GM12872 (cell line): Measurements from ENCODE around the gene SFN.

Experiments used
- TF ChIP-seq, protein P1 (sequence below): IDR thresholded peaks from 3 replicates; pipeline ENCODE4 v1.5.1; 2011; ENCODE audit warnings: low read depth, mild to moderate bottlenecking, low read length, moderate library complexity; ENCODE audit not compliant: insufficient read depth

The SFN gene

DNA sequence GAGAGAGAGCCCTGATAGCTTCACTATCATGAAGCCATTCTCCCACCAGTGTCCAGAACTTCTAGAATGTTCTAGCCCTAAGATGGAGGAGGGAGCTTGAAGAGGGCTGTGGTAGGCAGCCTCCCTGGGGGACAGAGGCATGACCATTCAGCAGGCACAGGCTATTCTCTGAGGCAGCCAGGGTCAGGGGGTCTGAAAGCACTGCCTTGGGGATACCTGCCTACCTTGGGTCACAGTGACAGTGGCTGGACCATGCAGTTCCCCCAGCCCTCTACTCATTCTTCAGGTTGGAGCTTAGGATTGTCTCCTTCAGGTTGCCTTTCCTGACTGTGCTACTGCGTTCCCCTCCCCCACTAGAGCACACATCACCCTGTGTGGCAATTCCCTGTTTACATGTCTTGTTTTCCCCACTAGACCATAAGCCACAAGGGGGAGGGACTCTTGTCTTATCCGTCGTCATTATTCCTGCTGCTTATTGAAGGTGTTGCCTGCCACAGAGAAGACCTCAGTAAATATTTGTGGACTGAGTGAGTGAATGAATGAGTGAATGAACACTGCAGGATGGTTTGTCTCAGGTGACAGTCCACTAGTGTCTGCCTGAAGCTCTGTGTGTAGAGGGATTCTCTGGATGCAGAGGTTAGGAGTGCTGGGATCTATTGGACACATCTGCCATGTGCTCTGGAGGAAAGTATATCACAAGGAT, 31.3 kb upstream of the SFN start:
- TF ChIP-seq, protein P1, sequence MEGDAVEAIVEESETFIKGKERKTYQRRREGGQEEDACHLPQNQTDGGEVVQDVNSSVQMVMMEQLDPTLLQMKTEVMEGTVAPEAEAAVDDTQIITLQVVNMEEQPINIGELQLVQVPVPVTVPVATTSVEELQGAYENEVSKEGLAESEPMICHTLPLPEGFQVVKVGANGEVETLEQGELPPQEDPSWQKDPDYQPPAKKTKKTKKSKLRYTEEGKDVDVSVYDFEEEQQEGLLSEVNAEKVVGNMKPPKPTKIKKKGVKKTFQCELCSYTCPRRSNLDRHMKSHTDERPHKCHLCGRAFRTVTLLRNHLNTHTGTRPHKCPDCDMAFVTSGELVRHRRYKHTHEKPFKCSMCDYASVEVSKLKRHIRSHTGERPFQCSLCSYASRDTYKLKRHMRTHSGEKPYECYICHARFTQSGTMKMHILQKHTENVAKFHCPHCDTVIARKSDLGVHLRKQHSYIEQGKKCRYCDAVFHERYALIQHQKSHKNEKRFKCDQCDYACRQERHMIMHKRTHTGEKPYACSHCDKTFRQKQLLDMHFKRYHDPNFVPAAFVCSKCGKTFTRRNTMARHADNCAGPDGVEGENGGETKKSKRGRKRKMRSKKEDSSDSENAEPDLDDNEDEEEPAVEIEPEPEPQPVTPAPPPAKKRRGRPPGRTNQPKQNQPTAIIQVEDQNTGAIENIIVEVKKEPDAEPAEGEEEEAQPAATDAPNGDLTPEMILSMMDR: no peak

DNA sequence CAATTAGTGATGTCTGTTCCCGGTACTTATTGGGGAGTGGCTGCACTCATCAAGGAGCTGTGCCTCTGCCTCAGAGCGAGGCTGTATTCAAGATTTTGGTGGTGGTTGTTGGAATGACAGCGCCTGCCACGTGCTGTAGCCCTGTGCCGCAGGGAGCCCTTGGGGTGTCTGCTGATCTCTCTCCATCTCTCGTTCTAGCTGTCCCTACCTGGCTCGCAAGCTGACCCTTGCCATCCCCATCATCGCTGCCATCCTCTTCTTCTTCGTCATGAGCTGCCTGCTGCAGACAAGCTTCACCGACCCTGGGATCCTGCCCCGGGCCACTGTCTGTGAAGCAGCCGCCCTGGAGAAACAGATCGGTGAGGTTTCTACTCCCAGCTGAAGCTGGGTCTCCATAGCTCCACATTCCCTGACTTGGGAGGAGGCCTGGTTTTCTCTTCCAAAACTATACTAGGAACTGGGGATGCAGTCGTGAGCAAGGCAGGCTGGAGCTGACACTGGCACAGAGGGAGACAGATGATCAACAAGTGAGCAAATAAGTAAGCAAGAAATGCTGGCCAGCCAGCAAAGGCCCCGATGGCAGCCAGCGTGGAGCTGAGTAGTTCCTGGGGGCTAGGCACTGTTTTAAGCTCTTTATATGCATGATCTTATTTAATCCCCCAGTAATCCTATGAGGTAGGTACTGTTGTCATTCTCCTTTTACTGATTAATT, 30.5 kb upstream of the SFN start:
- TF ChIP-seq, protein P1: no peak

DNA sequence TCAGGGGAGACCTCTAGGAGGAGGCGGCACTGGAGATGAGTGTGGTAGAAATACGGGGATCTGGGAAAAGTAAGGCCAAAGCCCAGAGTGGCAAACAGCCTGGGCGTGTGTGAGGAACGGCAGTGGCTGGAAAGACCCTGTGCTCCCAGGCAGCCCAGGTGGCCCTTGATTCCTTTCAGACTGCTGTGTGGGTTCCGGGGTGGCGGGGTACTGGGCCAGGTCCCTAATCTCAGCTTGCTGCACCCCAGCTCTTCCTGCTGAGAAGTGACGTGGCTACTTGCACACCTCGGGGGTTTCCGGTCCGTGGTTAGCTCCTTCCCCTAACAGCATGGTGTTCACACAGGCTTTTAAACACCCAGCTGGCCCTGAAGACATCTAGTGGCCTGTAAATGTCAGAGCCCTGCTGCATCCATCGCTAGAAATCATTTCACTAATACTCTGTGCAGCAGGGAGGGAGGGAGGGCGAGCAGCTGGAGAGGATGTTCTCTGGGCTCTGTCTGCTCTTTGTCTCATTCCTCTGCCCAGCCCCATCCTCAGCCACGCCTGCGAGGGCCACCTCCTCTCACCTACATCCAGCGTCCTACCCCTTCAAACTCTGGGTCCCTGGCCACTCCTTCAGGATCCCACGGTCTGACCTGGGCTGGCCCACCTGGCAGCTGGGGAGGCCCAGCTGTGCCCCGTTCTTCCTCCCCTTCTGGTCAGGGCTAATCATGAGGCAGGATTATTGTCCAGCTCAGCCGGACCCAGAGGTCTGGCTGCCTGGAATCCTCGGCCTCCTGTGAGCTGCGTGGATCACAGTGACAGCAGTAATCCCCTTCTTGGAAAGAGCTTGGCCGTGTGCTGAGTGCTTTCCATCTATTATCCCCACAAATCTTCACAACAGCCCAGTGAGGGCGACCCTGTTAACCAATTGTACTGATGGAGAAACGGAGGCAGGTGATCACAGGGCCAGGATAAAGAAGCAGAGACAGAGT, 29.2 kb upstream of the SFN start:
- TF ChIP-seq, protein P1: no peak; the same call in 2 of the 3 replicates

DNA sequence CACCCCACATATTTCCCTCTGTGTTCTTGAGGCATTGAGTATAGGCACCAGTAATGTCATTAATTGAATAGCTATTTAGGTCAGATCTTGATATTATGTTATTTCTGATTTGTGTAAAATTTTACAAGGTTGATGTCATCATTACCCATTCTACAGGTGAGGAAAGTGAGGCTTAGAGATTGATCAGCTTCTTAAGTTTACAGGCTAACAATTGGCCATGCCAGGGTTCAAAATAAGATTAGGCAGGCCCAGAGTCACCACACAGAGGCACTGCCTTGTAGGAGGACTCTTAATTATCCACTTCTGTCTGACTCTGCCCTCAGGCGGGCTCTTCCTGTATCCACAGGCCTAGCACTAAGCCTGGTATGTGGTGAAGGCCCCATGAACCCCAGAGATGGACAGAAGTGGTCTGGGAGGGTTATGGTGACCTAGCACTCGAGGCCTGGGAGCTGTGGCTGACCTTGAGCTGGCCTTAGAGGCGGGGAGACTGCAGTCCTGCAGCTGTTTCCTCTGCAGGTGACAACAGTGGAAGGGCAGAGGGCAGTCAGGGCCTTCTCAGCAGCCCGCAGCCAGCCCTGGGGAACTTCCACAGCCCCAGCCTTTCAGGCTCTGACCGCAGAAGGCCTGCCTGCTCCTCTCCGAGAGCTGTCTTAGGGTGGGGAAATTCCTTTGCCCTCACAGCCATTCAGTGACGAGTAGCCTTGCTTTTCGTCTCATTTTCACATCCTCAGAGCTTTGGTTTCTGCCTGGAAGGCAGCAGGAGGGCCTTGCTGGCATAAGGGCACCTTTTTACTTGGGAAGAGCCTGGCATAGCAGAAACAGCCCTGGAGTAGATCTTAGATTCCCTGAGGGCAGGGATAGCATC, 24.2 kb upstream of the SFN start:
- TF ChIP-seq, protein P1: no peak; the same call in 2 of the 3 replicates

DNA sequence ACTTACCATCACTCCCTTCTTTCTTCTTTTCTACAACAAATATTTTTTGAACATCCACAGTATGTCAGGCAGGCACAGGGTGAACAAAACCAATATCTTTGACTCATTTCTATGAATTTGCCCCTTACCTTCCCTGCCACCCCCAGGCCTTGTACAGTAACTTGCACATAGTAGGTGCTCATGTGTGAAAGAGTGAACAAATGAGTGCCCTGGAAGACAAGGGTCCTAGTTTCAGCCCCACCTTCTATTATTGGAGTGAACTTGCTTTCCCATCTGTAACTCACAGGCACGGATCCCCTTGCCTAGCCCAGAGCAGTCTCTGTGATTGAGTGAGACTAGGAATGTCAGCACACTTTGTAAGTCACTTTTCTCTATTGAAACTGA, 23.6 kb upstream of the SFN start:
- TF ChIP-seq, protein P1: no peak

DNA sequence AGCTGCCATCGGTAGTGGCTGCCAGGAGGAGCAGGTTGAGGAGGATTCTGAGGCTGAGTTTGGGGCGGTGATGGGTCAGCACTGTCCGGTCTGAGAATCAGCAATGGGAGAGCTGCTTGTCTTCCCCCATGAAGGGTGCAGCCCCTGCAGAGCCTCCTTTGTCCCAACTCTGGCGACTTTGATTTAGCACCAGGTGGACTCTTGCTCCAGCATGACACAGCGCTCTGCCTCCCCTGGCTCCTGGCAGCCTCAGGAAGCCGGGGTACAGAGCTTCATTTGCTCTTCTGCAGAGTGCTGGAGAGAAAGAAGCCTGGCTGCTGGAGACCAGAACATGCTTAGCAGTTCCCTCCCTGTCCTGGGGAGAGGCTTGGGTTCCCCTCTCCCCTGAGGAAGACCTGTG, 23.2 kb upstream of the SFN start:
- TF ChIP-seq, protein P1: no peak
